Activated CD4-positive, alpha-beta T cell treated with anti-CD3 and anti-CD28 coated beads for 48 hours (primary cell): ENCODE data around the gene SULT4A1.

ENCODE experiments used
- DNase-seq: peaks from one replicate; pipeline ENCODE4 v3.0.0-alpha.2; 2020

SULT4A1 gene

DNA sequence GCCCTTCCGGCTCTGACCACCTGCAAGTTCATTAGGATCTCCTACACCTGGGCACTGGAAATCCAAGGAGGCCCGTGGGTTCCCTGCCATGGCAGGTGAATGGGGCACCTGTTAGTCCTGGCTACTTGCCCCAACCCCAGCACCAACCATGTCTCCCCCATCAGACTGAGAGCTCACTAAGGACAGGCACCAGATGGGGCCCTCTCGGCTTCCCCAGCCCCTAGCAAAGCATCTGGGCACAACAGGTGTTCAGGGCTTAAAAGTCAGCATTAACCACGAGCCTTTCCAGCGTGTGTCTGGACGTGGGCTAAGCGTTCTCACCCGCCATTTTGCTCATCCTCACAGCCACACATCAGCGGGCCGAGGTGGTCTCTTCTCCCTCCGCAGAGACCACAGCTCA lies 2.2 kb downstream of the SULT4A1 start:
- no peak for DNase-seq

DNA sequence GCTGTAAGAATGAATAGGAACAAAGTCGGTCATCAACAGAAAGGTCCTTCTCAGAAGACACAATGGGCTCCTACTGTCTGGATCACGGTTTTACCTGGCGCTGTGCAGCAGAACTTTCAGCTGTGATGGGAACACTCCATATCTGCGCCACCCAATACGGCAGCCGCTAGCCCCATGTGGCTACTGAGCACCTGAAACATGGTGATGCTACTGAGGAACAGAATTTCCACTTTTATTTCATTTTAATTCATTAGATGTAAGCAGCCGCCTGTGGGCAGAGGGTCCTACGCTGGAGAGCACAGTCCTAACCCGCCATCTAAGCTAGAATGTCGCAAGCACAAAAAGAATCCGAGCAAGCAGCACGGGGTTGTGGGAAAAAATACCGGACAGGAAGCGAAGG lies 2.7 kb downstream of the SULT4A1 start:
- DNase-seq, result no peak

DNA sequence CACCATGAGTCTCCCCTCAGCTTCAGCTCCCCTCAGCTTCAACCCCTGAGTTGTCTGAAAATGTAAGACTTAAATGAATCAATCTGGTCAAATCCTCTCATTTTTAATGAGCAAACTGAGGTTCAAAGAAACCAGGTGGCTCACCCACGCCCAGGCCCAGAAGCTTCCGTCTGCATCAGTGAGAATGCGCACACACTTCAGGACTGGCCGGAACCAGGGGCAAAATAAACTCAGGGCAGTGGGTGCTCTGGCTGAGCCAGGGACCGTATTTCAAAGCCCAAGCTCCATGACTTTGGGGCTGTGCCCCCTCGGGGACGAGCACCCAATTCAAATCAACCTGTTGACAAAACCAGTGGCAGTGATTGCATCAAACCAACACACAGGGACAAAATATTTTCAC lies 3.1 kb downstream of the SULT4A1 start:
- DNase-seq, result no peak

DNA sequence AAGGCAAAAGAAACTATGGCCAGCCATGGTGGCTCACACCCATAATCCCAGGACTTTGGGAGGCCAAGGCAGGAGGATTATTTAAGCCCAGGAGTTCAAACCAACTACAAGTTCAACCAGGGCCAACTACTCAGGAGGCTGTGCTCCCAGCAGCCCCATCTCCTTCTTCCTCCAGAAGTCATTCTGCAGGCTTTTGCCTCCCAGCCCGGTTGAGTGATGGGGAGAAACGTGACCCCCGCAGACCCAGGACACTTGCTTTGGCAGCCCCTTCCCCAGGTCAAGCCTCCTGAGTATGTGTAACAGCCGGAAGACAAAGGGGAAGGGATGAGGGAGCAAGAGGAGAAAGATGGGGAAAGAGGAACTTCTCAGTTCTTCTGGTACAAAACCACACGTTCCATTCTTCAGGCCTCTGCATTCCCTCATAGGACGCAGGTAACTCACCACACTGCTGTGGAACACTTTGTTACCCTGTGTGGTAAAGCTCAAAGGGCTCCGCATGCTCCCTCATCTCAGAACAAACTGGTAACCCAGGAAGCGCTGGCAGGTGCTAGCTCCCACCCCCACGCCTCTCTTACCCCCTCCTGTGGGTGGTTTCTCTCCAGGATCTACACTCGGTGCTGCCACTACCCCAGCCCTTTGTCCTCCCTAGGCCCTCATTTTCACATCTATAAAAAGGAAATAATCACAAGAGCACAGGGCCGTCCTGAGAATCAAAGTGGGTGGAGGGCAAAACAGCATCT lies 4.0 kb downstream of the SULT4A1 start:
- no peak for DNase-seq

DNA sequence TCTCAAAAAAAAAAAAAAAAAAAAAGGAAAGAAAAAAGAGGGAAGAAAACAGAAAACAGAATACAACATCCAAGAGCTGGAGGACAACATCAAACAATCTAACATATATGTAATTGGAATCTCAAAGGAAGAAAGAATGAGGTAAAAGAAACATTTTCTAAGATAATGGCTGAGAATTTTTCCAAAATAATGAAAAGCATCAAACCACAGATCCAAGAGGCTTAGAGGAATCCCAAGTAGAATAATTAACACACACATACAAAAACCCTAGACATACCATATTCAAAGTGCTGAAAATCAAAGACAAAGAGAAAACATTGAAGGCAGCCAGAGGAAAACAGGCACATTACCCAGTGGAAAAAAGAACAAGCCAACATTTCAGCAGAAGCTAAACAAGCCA lies 4.9 kb downstream of the SULT4A1 start:
- DNase-seq, result no peak

DNA sequence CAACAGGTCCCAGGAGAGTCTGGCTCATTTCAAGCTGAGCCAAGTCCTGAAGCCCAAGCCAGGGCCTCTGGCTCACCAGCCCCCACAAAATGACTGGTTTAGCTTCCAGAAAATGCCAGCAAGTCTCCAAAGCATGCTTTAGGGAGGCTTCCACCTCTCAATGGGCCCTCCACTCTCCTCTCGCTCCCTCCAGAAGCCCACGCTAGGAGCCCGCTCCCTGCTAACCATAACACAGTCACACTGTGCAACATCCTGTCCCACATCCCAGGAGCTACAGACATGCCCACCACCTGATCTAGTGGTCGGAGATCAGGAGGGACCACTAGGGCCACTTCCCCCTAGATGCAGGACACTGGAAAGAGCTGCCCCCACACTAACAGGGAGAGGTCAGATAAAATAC lies 6.9 kb downstream of the SULT4A1 start:
- DNase-seq, result no peak

DNA sequence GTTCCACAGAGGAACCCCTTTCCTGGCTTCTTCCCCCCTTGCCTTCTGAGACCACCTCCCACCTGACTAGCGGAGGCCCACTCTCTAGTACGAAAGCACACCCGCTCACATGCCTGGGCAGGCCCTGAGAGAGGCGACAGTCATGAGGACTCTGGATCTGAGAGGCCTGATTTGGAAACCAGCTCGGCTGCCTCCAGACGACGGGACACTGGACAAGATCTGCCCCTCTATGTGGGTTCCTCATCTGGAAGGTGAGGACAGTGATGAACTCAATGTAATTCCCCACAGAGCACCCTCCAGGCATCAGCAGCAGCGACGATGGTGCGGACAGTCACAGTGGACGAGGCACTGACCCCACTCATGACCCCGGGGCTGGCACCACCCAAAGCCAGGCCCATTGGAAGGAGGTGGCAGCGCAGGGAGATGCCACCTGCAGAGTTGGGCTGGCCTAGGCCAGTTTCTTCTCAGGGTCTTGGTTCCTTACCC lies 7.5 kb downstream of the SULT4A1 start:
- DNase-seq, result no peak

DNA sequence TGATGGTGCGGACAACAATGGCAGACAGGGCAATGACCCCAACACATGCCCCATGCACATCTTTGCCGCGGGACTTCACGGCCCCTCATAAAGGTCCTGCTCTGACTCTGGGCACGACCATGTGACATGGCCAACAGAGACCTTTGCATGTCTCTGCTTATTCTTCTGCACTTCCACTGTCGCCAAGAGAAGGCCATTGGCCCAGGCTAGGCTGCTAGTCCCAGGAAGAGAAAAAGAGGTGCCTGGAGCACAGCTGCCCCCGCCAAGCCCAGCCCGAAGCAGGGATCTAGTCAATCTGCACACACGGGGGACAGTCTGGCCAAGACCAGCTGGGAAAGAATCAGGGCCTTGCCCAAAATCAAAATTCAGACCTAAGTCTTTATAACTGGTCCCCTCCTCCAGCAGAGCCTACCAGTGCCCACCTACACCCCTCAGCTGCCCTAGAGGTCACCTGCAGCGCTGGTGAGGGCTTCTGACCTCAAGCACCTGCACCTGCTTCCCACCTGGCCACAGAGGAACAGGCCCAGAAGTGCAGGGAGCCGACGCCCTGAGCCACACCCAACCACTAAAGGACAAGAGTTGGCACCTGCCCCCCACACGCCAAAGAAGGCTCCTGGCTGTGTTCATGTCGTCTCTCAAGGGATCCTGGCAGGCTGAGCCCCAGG lies 8.1 kb downstream of the SULT4A1 start:
- no peak for DNase-seq

DNA sequence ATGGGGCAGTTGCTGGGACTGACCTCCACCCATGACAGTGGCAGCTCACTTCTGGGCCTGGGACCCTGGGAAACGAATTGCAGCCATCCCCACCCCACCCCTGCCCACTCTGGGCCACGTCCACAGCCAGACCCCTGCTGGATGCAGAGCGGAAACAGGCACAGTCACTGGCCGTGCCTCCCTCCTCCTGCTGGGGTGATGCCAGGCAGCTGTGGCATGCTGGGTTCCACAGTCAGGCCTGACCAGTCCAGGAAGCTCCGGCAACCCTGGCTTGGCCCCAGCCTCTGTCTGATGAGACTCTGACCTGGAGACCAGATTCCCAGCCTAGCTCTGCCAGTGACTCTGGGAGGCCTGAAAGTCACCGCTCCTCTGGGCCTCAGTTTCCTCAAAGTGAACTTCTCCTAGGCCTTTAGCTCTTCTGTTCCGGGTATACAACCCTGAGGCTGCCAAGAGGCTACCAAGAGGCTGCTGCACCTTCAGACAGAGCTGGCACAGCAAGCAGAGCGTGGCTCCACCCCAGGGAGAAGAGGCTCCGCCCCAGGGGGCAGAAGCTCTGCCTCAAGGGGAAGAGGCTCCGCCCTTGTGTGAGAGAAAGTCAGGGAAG lies 8.9 kb downstream of the SULT4A1 start:
- no peak for DNase-seq

DNA sequence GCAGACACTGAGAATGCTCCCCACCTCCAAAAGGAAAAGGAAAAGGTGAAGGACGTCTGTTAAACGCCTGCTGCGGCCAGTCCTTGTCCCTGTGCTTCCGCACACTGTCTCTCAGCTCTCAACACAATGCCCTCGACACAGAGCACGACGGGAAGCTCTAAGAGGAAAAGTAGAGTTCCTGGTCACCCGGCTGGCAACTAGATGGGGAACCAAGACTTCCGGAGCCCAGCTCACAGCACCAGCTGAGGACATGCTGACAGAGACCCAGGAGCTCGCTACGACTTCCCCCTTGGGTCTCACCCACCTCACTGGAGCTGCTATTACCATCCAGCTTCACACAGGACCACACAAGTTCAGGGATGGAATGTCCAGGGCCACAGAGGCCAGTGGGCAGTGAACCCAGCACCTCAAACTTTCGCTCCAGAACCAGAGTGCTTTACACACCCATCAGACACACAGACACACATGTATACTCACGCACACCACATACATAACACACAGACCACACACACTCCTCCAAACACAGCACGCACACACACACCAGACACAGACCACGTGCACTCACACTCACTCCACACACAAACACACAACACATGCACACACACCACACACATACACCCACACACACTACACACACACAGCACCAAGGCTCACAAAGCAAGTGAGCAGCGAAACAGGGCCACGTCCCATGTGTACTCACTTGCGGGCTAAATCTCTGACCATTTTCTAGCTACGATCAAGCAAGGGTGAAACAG lies 9.6 kb downstream of the SULT4A1 start:
- DNase-seq, result no peak

DNA sequence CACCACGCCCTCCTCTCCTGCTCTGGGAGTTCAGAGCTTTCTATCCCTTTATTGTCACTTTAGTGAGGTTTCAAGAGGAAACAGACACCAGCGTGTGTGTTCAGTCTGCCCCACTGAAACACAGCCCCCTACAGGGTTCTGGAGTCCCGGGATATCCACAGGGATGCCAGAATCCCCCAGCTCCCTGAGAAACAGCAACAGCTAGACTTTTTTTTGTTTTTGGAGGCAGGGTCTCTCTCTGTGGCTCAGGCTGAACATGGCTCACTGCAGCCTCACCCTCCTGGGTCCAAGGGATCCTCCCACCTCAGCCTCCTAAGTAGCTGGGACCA lies 10.4 kb downstream of the SULT4A1 start:
- no peak for DNase-seq

DNA sequence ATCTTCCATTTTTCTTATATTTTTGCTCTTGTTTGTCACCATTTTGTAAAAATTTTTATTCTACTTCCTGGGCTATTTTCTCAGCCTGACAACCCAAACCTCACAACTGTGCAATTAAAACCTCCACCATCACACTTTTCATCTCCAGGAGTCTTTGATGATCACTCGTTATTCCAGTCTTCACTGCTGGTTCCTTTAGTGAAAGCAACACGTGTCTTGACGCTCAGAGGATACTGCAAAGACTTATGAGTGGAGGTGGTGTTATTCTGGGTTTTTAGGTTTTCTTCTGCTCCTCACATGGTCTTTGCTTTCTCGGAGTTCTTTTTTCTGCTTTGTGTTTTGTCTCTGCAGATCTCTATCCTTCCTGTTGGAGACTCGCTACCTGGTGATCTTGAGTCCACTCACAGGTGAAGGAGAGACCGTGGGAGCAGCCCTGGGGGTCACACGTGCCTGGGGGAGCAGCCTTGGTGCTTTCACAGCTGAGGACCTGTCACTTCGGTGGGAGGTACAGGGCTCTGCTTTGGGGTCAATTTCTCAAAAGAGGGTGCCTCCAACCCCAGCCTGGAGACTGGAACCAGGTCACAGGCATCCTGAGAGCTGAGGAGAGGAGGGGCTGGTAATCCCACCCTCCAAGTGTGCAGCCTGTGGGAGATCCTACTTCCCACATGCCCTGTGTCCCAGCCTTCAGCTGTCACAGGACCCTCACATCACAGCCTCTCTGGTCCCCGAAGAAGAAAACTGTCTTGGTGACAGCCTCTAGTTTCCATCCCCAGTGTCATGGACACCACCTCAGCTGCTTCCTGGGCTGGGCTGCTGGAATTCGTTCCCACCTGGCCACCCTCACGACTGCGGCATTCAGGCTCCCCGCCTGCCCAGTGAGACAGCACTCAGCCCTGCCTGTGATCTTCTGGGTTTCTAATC lies 11.0 kb downstream of the SULT4A1 start:
- no peak for DNase-seq

DNA sequence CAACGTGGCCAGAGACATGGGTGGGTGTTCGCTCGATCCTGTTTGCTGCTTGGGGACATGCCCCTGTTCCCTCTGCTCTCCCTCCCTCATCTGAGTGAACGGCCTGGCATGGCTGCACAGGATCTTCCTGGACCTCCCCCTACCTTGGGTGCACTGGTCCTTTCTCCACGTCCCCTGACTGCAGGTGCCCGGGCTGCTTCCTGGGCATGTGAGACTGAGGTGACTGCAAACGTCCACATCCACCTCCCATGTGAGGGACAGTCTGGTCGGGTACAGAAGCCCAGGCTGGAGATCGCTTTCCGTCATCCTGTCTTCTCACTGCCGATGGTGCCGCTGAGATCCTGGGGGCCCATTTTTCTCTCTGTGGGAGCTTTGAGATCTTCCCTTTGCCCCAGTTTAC lies 11.8 kb downstream of the SULT4A1 start:
- no peak for DNase-seq

DNA sequence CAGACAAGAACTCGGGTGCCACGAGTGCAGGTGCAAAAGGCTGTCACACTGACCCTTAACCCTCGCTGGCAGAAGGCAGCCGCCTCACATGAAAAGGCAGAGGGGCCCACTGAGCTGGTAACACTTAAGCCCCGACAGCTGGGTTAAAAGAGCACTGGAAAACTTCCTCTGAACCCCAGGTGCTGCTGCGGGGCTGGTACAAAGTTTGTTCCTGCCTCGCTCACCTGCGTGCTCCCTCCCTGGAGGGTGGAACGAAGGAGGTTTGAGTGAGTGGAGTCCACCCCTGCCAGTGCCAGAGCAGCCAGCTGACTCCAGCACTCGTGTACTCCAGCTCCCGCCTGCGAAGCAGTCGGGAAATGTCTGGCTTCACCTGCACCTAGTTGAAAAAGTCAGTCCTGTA lies 12.6 kb downstream of the SULT4A1 start:
- DNase-seq, result no peak

DNA sequence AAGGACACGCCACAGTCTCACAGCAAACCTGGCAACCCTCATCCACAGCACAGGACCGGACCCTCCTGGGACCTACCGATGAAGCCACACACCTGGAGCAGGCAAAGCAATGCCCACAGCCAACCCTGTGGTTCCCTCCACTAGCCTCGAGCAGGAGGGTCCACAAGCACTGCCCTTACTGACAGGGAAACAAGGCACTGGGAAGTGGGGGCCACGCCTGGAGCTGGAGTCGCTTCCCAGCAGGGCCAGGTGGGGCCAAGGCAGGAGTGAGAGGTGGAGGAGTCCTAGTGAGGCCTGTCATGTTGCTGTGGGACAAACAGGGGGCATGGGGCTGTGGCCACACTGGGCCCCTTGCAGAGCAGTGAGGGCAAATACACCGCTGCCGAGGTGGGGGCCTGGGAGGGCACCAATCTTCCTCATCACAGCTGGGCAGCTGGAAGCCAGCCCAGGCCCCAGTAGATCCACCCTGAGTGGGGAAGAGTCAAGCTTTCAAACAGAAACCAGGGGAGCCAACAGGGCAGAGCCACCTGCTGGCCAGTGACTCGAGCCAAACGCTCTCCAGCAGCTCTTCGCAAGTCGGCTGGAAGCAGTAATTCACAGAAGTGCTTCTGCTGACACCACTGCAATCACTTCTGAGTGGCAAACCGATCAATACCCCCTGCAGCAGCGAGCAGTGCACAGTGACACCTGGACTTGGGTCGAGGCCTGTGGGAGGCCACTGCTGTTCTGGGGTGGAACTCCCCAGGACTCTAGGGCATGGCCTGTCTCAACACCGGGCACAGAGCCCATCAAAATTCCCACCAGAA lies 13.7 kb downstream of the SULT4A1 start:
- DNase-seq, result no peak

DNA sequence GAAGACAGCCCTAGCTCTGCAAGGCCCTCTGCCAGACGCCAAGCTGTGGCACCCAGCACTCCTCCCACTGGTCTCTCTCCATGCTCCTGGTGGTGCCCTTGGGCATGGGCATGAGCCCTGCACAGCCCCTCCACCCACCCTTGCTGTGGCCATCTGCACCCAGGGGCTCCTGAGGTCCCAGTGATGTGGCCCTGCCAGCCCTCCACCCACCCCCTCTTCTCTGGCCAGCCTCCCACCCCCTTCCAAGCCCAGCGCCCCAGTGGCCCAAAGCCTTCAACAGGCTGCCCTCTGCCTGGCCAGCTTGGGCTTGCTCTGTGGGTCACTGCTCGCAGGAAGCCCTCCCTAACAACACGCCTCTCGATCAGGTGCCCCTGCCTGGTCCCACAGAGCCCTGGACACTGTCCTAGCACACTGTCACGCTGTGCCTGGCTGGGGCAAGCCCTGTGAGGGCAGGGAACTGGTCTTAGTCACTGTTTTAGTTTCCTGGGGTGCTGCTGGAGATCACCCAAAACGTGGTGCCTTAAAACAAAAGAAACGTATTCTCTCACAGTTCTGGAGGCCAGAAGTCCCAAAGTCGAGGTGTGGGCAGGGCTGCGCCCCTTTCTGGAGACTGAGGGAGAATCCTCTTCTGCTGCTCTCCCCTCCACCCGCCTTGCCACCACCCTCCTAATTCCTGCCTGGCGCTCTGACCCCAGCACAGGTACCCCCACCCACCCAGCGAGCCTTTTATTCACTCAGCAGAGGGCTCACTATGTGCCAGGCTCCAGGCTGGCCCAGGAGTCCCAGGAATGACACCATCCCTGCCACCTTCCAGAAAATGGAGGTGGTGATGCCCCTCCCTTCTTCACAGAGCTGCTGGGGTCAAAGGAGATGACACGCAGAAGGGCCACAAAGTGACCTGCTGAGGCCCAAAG lies 14.7 kb downstream of the SULT4A1 start:
- no peak for DNase-seq

DNA sequence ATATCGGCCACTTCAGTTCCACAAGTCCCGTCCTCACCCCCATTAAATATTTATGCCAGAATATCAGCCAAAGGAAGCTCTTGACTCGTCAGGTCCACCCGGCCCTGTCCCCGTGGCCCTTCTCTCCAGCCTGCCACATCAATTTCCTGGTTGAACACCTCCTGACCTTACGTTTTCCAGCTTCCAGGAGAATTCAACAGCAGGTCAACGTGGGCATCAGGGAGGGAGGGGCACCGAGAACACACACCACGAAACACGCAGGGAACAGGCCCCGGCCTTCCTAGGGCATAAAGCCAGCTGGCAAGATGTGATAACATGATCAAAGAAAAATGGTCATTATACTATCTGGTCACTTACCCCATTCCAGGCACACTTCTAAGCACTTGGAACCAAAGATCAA lies 15.3 kb downstream of the SULT4A1 start:
- DNase-seq, result no peak

DNA sequence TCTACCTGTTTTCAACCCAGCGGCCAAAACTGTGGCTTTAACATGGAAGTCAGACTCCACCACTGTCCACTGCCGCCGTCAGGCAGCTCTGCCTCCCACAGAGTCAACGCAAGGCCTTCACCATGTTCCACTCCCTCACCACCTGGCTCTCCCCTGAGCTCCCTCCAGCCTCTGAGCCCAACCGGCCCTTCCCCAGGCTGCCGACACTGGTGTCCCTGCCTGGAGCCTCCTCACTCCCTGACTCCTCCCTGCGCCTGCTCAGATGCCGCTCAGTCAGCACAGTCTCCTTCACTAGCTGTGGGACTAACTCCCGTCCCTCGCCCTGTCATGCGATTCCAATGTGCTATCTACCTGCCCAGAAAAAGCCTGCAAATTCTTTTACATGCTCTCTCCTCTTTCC lies 16.3 kb downstream of the SULT4A1 start:
- DNase-seq, result no peak

DNA sequence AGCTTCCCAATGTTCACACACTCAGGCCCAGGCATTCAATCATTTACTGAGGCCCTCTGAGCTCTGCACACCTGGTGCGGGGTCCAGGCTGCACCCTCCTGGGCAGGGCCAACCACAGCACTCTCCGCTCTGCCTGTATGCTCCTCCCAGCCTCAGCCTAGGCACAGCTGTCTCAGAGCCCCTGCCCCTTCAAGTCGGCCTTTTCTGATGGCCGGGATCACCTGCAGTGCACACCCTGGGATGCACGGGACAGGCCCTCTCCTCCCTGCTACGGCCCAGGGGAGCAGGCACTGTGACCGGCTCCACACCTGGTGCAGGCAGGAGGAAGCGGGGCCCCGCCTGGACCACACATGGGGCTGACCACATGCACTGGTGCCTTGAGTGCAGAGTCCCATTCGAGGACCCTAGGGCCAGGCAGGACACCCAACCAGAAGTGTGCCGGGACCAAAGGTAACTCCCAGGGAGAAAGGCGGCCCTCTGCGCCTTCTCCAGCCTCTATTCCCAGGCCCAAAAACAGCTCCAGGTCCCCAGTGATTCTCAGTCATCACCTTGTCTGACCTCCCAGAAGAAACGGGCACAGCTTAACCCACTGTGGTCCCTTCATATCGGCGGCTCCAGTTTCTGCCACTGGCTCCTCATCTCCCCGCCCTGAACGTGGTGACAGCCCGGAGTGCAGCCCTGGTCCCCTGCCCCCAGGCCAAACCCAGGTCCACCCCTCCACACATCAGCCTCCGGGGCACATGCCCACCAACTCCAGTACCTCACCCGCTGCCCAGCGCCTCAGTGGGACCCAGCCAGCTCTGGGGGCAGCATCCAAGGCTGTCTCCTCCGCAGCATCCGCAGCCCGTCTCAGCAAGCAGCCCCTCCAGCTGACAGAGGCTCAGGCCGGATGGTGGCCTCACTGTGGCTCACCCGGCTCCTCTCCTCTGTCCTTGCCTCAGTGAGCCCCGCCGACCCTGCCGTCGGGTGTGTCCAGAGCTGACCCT lies 17.5 kb downstream of the SULT4A1 start:
- no peak for DNase-seq
